IPS-18c (cell line): ENCODE results near the gene RNF144A.

ENCODE experiments used
- H3K4me3 ChIP-seq: 2 replicates; pipeline ENCODE4 v1.7.0; 2013; ENCODE audit warnings: low read depth, mild to moderate bottlenecking, low read length, moderate library complexity; ENCODE audit not compliant: insufficient read depth
- H3K9me3 ChIP-seq: one replicate; pipeline ENCODE4 v1.6.1; 2013; ENCODE audit warnings: mild to moderate bottlenecking, low read length, moderate library complexity; ENCODE audit not compliant: control insufficient read depth, insufficient read depth

RNF144A gene

DNA sequence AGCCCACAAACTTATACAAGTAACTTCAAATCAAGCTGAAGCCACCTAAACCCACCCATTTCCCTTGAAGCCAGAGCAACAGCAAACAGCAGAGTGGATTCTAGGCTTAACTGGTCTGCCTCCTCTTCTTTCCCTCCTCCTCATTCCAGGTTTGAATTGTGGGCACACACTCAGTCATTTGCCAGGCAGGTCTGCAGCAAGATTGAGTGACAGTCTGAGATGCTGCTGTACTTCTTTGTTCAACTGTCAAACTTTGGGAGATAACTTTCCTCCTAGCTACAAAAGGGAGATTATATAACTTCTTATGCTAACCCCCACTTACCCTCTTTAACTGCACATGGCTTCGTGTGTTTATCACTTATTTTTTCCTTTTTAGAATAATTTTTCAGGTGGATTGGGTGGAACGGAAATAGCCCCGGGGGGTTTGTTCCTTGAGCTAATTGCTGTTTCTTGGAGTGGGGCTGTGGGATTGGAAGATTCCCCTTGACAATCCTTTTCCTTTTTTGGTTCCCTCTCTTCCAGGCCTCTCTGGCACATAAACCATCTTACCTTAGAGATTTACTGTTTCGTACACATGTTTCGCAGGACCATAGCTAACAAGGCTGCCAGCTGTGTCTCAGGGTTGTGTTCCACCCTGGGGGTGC is 55.0 kb downstream of the RNF144A start:
- Histone ChIP-seq H3K4me3 (no peak overlapping the region), H3K9me3 (no peaks in the 10 kb centered on the region)

DNA sequence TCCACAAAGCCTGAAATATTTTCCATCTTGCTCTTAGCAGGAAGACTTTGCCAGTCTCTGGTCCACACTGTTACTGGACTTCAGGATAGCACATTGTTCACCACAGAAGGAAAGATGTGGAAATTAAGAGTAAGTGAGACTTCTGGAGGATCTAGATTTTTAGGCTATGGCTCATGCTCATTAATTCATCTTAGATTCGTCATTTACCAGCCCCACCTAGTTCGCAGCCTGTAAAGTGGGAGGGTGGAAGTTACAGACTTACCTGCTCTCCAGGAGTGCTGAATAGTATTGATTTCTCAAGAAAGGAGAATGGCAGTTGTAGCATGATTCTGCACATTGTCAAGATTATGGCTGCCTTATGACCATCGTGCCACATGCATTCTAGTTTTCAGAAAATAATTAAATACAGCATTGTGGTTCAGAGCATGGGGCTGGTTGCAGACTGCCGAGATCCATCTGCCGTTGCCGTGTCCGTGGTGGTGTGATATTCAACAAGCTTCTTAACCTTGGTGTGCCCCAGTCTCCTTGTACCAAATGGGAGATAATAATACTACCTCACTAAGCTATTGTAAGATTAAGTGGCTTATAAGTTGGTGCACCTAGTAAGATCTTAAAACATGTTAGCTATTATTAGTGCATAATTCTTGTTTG is 56.8 kb downstream of the RNF144A start:
- Histone ChIP-seq H3K4me3 (no peak overlapping the region), H3K9me3 (no peaks in the 10 kb centered on the region)

DNA sequence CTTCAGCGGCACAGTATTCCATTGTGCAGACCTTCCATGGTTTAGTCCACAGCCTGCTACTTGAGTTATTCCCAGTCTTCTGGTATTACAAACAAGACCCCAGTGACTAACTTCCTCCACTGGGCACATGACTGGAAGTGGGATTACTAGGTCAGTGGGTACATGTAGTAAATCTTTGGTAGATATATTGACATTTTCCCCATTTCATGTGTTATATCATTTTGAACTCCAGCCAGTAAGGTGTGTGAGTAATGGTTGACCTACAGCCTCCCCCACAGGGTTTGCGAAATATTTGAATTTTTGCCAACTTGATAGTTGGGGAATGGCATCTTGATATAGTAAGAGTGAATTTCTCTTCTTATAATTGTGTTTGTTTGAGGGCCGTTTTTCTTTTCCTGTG is 58.8 kb downstream of the RNF144A start:
- H3K4me3 ChIP-seq = no peak overlapping the region

DNA sequence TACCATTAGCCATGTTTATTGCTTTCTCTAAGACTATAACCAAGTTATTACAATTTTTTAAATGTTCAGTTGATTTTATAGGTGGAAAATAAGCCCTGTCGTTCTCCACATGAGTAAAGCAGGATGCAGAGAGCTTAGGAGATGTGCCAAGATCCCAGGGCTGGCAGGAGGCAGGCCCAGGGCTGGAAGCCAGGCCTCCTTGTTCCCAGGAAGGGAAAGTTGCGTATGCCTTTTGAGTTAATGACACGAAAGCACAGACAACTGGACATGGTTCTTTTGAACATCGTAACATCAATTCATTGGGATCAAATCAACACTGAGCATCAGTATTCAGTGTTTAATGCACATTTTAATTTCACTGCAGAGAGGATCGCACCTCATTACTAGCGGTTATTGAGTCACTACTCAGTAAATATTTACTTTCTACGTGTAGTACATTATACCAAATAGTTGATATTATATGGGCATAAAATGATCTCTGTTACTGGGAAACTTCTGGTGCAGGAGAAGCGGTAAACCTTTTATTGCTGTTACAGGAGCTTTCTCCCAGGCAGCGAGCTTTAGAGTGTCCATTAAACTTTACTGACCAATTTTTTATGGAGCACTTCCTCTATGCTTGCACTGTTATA is 60.0 kb downstream of the RNF144A start:
- H3K4me3 ChIP-seq = no peak overlapping the region
- peaks cover 11% of the 10 kb centered on the region for H3K9me3 ChIP-seq

More for the DNA sequence above, 58.8 kb downstream of the RNF144A start:
- peaks cover 7% of the 10 kb centered on the region for H3K9me3 ChIP-seq

DNA sequence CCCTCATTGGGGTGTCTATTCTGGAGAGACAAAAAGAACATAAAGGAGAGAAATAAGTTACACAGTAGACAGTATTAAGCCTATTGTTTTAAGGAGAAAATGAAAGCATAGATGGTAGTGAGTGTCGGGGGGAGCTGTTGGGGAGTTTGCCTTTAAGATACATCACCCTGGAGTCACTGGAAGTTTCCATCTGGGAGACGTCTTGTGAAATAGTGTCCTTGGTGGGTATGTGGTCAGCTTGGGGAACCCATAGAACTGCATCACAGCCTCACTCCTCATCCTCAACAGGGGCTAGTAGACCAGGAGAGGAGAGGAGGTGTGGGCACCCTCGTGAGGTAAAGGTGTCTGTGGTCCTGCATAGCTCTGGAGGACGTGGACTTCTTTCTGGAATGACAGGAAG is 60.6 kb downstream of the RNF144A start:
- H3K4me3 ChIP-seq = no peak overlapping the region
- H3K9me3 ChIP-seq = peaks cover 11% of the 10 kb centered on the region

DNA sequence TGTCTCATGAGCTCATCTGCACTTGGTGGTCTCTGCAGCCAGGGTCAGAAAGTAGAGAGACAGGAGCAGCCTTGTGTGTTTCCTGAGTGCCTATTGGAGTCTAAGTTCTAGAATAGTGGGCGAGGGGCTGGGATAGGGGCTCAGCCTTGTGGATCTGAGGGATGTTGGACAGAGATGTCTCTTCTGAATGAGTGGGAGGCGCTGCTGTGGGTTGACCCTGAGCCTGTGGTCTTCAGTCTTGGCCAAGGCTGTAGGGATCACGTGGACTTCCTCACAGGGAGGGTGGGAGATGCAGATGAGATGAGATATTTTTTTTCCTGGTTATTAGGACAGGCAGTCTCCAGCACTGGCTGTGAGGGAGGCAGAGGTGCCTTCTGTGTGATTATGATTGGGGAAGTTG is 61.8 kb downstream of the RNF144A start:
- Histone ChIP-seq H3K9me3 (peaks cover 11% of the 10 kb centered on the region), H3K4me3 (no peak overlapping the region)

DNA sequence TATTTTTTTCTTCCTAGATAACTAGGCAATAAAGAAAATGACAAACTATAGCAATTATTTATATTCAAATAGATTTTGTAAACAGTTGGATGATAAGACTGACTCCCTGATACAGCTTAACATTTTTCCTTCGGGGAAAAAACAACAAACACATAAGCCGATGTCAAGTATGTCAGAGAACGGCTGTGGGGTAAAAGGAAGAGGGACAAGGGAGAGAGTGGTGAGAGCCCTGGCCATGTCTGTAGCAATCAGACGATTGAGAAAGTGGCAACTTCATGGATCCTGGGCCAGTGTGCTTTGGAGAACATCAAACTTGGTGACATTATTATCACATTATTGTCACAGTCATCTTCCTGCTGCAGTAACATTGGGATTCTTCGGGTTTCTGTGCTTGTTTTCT is 65.2 kb downstream of the RNF144A start:
- peaks cover 11% of the 10 kb centered on the region for H3K9me3 ChIP-seq
- H3K4me3 ChIP-seq = no peak overlapping the region

DNA sequence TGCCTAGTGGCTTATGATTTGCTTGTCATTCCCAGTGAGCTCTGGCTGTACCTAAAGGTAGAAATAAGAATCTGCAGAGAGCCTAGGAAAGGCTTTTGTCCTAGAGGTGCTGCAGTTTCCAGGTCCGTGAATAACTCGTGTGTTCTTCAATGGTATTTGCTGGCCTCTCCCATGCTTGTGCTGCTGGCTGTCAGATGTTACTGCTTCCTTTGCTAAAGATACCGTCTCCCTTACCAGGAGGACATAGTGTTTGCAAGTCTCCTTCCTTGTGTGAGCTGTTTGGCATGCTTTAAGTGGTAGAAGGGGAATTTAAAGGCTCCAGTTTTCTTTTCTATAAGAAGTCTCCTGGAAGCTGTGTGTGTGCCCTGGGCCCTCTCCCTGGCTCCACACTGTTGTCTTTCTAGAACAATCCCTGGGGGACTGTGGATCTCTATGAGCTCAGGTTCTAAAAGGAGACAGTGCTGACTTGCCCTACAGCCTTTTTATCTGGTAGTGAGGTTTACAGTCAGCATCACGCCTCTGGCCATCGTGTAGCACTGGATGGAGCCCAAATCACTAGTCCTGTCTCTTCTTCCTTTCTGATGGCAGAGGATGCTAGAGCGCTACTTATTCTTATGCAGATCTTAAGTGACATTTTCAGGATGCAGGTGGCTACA is 65.8 kb downstream of the RNF144A start:
- no peak overlapping the region for H3K4me3 ChIP-seq
- H3K9me3 ChIP-seq = peaks cover 11% of the 10 kb centered on the region

DNA sequence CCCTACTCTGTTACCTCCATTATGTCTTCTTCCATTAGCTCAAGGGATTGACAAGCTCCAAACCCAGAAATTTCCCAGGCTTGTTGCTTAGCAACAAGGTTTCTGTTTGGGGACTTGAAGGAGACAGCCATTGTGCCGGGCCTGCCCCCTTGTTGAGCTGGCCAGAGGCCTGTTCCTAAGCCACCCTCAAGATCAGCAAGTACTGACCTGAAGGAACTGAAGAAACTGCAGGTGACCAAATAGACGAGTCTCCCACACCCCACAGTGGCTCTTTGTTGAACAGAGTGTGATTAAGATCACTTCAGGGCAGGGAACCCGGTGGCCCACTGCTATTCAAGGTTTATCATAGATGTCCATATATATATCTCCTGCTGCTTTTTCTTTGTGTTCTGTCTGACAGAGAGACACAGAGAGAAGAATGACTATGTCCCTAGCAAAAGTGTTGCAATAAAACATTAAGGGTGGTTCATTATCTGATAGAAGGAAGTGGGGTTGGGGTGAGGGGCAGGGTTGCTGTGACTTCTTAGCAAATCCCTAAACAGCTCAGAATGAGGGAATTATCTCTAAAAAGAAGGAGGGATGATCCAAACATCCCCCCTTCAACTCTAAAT is 69.2 kb downstream of the RNF144A start:
- H3K4me3 ChIP-seq = no peak overlapping the region

DNA sequence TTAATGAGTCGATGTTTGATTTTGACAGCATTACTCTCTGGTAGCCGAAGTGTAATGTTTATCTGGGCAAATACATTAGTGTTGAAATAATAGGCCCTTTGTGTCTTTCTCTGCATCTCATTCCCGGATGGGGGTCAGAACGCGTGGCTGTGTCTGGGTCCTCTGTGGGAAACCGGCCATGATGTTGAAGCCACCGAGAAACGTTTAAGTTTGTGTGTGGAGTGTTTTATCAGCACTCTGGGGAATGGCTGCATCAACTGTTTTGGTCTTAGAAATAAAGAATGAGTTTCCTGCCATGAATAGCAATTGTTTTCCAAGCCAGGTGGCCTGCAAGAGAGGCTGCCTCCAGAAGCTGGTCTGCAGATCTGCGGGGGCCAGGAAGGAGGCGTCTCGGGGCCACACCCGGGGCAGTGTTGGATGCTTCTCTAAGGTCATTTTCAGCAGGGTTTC is 69.7 kb downstream of the RNF144A start:
- no peak overlapping the region for H3K4me3 ChIP-seq
- no peaks in the 10 kb centered on the region for H3K9me3 ChIP-seq

More for the DNA sequence above, 69.2 kb downstream of the RNF144A start:
- no peaks in the 10 kb centered on the region for H3K9me3 ChIP-seq

DNA sequence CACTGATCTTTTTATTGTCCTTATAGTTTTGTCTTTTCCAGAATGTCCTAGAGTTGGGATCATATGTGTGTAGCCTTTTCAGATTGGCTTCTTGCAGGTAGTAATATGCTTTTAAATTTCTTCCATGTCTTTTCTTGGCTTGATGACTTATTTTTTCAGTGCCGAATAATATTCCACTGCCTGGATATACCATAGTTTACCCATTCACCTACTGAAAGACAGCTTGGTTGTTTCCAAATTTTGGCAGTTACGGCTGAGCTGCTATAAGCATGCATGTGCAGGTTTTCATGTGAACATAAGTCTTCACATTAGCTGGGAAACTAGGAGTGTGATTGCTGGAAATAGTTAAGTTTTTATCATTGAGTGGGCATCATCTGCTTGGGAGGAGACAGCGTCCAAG is 73.7 kb downstream of the RNF144A start:
- Histone ChIP-seq H3K9me3 (no peaks in the 10 kb centered on the region), H3K4me3 (no peak overlapping the region)

DNA sequence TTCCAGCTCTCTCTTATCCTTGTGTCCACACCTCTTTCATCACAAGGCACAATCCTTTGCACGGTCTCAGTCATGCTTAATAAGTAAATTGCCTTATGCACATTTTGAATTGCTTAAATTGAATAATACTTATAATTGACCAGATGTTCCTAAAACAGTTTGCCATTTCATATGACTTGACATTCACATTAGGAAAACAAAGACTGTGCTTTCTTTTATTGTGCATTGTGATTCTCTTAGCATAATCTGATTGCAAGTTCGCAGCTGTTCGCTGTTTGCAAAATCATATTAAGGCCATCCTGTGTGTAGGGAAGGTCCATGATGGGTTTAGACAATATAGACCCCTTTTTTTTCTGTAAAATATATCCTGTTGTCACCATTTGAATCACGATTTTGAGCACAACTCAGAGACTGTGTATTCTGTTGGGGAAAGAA is 75.6 kb downstream of the RNF144A start:
- Histone ChIP-seq H3K9me3 (no peaks in the 10 kb centered on the region), H3K4me3 (no peak overlapping the region)

DNA sequence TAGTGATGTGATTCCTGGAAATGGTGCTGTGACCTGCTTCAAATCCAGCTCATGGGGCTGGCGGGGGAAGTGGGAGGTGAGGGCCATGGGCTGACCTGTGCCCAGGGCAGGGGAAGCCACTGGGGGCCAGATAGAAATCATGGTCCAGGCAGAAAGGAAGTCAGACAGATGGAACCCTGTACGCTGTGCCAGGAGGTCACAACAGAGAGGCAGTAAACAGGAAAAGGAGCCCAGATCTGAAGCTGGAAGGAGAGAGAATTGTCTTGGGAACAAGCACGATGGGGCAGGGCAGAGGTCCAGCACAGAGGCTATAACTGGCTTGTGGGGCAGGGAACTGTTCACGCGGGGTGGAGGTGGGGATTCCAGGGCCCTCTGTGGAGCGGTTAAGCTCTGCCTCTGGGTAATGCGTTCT is 76.0 kb downstream of the RNF144A start:
- Histone ChIP-seq H3K9me3 (no peaks in the 10 kb centered on the region), H3K4me3 (no peak overlapping the region)

DNA sequence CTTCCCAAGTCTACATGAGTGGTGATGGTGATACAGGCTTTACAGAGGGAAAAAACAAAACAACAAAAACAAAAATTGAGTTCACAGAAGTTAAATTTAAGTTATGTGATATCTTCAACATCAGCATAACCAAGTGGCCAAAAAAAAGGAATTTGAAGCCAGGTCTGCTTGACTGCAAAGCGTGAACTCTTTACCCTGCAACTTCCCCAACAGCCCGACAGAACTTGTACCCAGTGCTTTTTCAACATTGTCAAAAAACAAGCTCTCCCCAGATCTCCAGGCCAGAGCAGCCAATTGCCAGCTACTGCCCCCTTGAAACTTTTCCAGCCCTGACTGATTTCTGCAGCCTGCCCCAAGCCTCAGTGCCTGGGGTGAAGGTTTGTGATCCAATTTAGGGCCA is 76.7 kb downstream of the RNF144A start:
- Histone ChIP-seq H3K4me3 (no peak overlapping the region), H3K9me3 (no peaks in the 10 kb centered on the region)

DNA sequence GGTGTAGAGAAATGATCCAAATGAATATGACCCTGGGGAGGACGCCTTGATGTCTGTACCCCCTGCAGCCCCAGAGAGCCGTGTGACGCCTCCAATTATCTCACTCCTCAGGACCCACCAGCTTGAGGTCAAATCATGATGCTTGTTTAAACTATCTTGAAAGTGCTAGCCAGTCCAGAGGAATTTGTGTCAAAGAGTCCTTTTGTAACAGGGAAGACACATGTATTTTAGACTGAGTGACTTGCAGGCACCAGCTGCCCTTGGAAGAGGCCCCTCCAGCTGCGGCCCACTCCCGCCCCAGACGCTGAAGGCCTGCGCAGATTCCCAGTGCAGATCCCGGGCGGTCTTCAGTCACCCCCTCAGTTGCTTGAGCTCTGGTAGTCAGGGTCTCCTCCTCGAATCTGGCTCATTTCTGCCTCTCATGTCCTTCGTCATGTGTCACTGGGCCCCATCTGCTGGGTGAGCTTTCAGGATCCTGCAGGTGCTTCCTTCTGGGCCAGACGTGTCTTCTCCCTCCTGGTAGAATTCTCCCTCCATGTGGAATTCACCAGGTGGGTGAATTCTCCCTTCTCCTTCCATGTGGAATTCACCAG is 77.4 kb downstream of the RNF144A start:
- Histone ChIP-seq H3K4me3 (no peak overlapping the region), H3K9me3 (no peaks in the 10 kb centered on the region)

DNA sequence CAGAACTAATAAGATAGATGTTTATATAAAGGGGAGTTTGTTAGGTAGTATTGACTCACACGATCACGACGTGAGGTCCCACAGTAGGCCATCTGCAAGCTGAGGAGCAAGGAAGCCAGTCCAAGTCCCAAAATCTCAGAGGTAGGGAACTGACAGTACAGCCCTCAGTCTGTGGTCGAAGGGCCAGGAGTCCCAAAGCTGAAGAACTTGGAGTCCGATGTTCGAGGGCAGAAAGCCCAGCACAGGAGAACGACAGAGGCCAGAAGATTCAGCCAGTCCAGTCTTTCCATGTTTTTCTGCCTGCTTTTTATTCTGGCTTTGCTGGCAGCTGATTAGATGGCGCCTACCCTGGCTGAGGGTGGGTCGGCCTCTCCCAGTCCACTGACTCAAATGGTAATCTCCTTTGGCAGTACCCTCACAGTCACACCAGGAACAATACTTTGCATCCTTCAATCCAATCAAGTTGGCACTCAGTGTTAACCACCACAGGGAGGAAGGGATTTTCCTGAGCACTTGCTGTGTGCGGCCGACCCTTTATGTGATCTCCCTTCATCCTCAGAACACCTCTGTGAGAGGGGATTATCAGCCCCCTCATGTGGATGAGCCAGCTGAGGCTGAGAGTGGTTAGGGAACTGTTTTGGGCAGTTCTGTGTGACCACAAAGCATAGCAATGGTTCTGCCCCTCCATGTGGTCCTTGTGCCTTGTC is 78.3 kb downstream of the RNF144A start:
- H3K4me3 ChIP-seq = no peak overlapping the region

More for the DNA sequence above, 78.3 kb downstream of the RNF144A start:
- no peaks in the 10 kb centered on the region for H3K9me3 ChIP-seq
